ENCODE measurements around the gene PCDHA12.
"Not testable (repeated sequence)": the region's sequence is repeated elsewhere in the genome, so short reads cannot be mapped to it uniquely, and the experiment has no call there.

GRCh38 chr5:140829511-140830501 is 45.3 kb upstream of the PCDHA12 start:
- not testable (repeated sequence) for TF ChIP-seq CTCF (conservative IDR thresholded peaks at IDR 0.05 in 1 of 2, IDR thresholded peaks at IDR 0.05 in 1 of 2; ENCODE audit: extremely low read depth in 1 of 2, insufficient read depth in 1 of 2, low read depth in 1 of 2, low read length in 2 of 2); EZH2 (IDR thresholded peaks at IDR 0.05; ENCODE audit: borderline replicate concordance, low read length)
